ENCODE measurements around the gene RALGAPA2. TPM values are rescaled to one million over a fixed set of nuclear protein-coding genes. Genes with fewer than 3 reads are reported as not detected.

Gene RALGAPA2
- total and polyA plus RNA-seq, 2 donors (not counting 3 experiments of a cell fraction or from before 2014, with no cell fraction given) = 10.0 to 46.8 TPM

- POLR2A ChIA-PET = no interaction called here
- Histone ChIP-seq H4K20me1 (replicated peaks; ENCODE audit: control insufficient read depth, extremely low read depth, insufficient read depth, low read length) (no peaks in the 10 kb centered on the region), H3K9ac (replicated peaks; ENCODE audit: extremely low read depth, insufficient read depth, low read length) (no peak overlapping the region), H3K9me1 (replicated peaks; ENCODE audit: control insufficient read depth, extremely low read depth, insufficient read depth, low read length) (no peaks in the 10 kb centered on the region), H3K4me3 (replicated peaks in 1 of 3; ENCODE audit: insufficient read depth in 1 of 3, low read depth in 1 of 3, low read length in 3 of 3) (no peak overlapping the region), H3K4me1 (ENCODE audit: control insufficient read depth, extremely low read depth, insufficient read depth, low read length) (peaks cover 29% of the 10 kb centered on the region), H3K9me3 (replicated peaks; ENCODE audit: control insufficient read depth, insufficient read depth, low read length) (no peaks in the 10 kb centered on the region), H3K79me2 (ENCODE audit: control insufficient read depth, insufficient read depth, low read length) (no peaks in the 10 kb centered on the region), H3K4me2 (ENCODE audit: insufficient read depth, low read length) (no peak overlapping the region), H3K36me3 (ENCODE audit: control insufficient read depth in 2 of 2, extremely low read depth in 1 of 2, insufficient read depth in 2 of 2, low read length in 2 of 2) (no peaks in the 10 kb centered on the region), H2AFZ (ENCODE audit: low read depth, low read length) (no peak overlapping the region), H3K27ac (ENCODE audit: insufficient read depth, low read depth, low read length) (no peak overlapping the region), H3K27me3 (ENCODE audit: control insufficient read depth in 2 of 2, insufficient read depth in 2 of 2, low read length in 2 of 2) (no peaks in the 10 kb centered on the region)
- DNase-seq (ENCODE audit: low read depth, low spot score) (no peak), FAIRE-seq (no peak)
- dilution Hi-C loops (cut with MboI; ENCODE audit: extremely low pct_ligation_motif_present, low sequenced_read_pairs) (no loop called here), intact Hi-C loops (cut with micrococcal nuclease) (no loop called here)
- no peak for TF ChIP-seq POLR2AphosphoS5 (IDR thresholded peaks at IDR 0.05; ENCODE audit: insufficient read depth, low read depth, low read length)
- no peak for TF ChIP-seq JUN (IDR thresholded peaks at IDR 0.05; ENCODE audit: borderline replicate concordance, insufficient read depth, insufficient read length, low read depth)
- TF ChIP-seq EZH2 (IDR thresholded peaks at IDR 0.05; ENCODE audit: borderline replicate concordance, low read depth, low read length, severe bottlenecking) = no peak
- no TSS peak for BruUV-seq (replicated peaks)
- CTCF ChIA-PET = no interaction called here
Observed at GRCh38 chr20:20754714-20755113, 42.3 kb upstream of the RALGAPA2 start.

DNA sequence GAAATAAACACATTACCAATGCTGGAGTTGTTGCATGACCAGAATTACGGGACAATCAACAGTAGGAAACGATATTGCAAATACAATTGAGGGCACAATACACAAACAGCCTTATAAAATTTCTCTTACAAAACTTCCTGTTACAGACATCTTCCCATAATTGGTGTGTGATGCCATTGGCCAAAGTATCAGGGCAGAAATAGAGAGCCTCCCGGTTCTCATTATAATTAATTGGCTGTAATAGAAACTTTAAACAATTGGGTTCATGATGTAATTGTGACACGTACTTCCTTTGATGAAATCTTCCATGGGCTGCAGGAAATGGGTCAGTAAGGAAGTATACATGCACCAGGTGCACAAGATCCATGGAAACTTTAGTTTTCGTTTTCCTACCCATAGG is 40.3 kb upstream of the RALGAPA2 start:
- Histone ChIP-seq H4K20me1 (replicated peaks; ENCODE audit: control insufficient read depth, extremely low read depth, insufficient read depth, low read length) (no peaks in the 10 kb centered on the region), H3K9me1 (replicated peaks; ENCODE audit: control insufficient read depth, extremely low read depth, insufficient read depth, low read length) (no peaks in the 10 kb centered on the region), H3K27ac (ENCODE audit: insufficient read depth, low read depth, low read length) (peak overlapping the region; percentile 62), H3K4me2 (ENCODE audit: insufficient read depth, low read length) (peak overlapping the region; percentile 27), H3K79me2 (ENCODE audit: control insufficient read depth, insufficient read depth, low read length) (no peaks in the 10 kb centered on the region), H2AFZ (ENCODE audit: low read depth, low read length) (peak overlapping the region; percentile 14), H3K4me3 (replicated peaks in 1 of 3; ENCODE audit: insufficient read depth in 1 of 3, low read depth in 1 of 3, low read length in 3 of 3) (no peak overlapping the region), H3K9ac (replicated peaks; ENCODE audit: extremely low read depth, insufficient read depth, low read length) (peak overlapping the region; percentile 51), H3K4me1 (ENCODE audit: control insufficient read depth, extremely low read depth, insufficient read depth, low read length) (peaks cover 18% of the 10 kb centered on the region), H3K9me3 (replicated peaks; ENCODE audit: control insufficient read depth, insufficient read depth, low read length) (peaks cover 6% of the 10 kb centered on the region), H3K36me3 (ENCODE audit: control insufficient read depth in 2 of 2, extremely low read depth in 1 of 2, insufficient read depth in 2 of 2, low read length in 2 of 2) (no peaks in the 10 kb centered on the region), H3K27me3 (ENCODE audit: control insufficient read depth in 2 of 2, insufficient read depth in 2 of 2, low read length in 2 of 2) (no peaks in the 10 kb centered on the region)
- peak; percentile 91 for FAIRE-seq
- BruUV-seq (replicated peaks) = no TSS peak
- peak; percentile 89 for DNase-seq (ENCODE audit: low read depth, low spot score)
- ChIA-PET CTCF (interaction anchor here (0.6 to 1.7 kb wide), 4 partner anchors 9 to 72 kb away, joined by 3 to 6 read pairs (median 4); no protein-coding TSS in a partner anchor), POLR2A (interaction anchor here (0.7 to 1.3 kb wide), 2 partner anchors 9 to 20 kb away, joined by 3 to 6 read pairs; no protein-coding TSS in a partner anchor)
- intact Hi-C loops (cut with micrococcal nuclease) = loop anchor here (1.0 to 2.0 kb wide), 7 partner anchors 8 to 88 kb away; partner anchors contain the start of gene RALGAPA2
- TF ChIP-seq MYC (IDR thresholded peaks at IDR 0.05; ENCODE audit: low read depth, low read length) = no peak
- peak; percentile 34 for TF ChIP-seq GATA2 (IDR thresholded peaks at IDR 0.05; ENCODE audit: insufficient read depth, insufficient read length, low read depth, low read length)
- TF ChIP-seq, protein P1, sequence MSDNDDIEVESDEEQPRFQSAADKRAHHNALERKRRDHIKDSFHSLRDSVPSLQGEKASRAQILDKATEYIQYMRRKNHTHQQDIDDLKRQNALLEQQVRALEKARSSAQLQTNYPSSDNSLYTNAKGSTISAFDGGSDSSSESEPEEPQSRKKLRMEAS (IDR thresholded peaks at IDR 0.05; ENCODE audit: insufficient read depth, insufficient read length) = no peak
- TF ChIP-seq JUN (IDR thresholded peaks at IDR 0.05; ENCODE audit: borderline replicate concordance, insufficient read depth, insufficient read length, low read depth) = peak; percentile 78
- no peak for TF ChIP-seq CTCF (IDR thresholded peaks at IDR 0.05; ENCODE audit: extremely low read depth in 1 of 2, insufficient read depth in 1 of 2, low read depth in 1 of 2, low read length in 2 of 2)
- TF ChIP-seq FOS (IDR thresholded peaks at IDR 0.05; ENCODE audit: borderline replicate concordance, insufficient read depth, low read length) = no peak
- dilution Hi-C loops (cut with MboI; ENCODE audit: extremely low pct_ligation_motif_present, low sequenced_read_pairs) = no loop called here

Data from endothelial cell of umbilical vein (primary cell).